B cell (primary cell): ENCODE data around the gene EBLN2. TPM values are rescaled to one million over a fixed set of nuclear protein-coding genes. Genes with fewer than 3 reads are reported as not detected.

Source experiments
- ATAC-seq: fragments of 200-7000 bp; cut with Tn5 transposase; one replicate; pipeline ENCODE4 v1.10.0; 2021; ENCODE audit warnings: low read depth, mild to moderate bottlenecking, moderate number of reproducible peaks, moderate library complexity
- CTCF ChIA-PET: fragments of 350-600 bp; sonication (Branson Sonifier 250); formaldehyde crosslinking; loops from one replicate; lab custom pipeline; 2021; ENCODE audit warnings: antibody characterized with exemption, inconsistent platforms; lab: Charles Lee
- POLR2A ChIA-PET: fragments of 350-600 bp; sonication (Branson Sonifier 250); formaldehyde crosslinking; loops from one replicate; lab custom pipeline; 2021; ENCODE audit warnings: antibody characterized with exemption; lab: Charles Lee
- DNase-seq: peaks from one replicate; pipeline ENCODE4 v3.0.0; 2013
- H2AFZ ChIP-seq: 2 replicates; pipeline ENCODE4 v1.6.1; 2012; ENCODE audit warnings: mild to moderate bottlenecking, low read depth, low read length; ENCODE audit not compliant: insufficient read depth, poor library complexity, severe bottlenecking
- H3K27ac ChIP-seq, 2 donors: 1 replicate in 1 of 2; 2 replicates in 1 of 2; pipeline ENCODE4 v1.5.1; 2012 to 2013; ENCODE audit warnings: low read length in 2 of 2, mild to moderate bottlenecking in 2 of 2, moderate library complexity in 1 of 2
- H3K27me3 ChIP-seq, 4 experiments: fragments of 200-600 bp in 1 of 4; sonication (generic) in 1 of 4; replicated peaks in 1 of 4; 1 replicate in 2 of 4; 2 replicates in 2 of 4; pipeline versions ENCODE4 v1.6.1 to v1.7.0; 2013 to 2016; ENCODE audit warnings: low read length in 3 of 4, mild to moderate bottlenecking in 2 of 4, mixed read lengths in 1 of 4, moderate library complexity in 1 of 4; ENCODE audit not compliant: insufficient read depth in 4 of 4, control insufficient read depth in 3 of 4; ENCODE audit errors: control extremely low read depth in 1 of 4
- H3K36me3 ChIP-seq, 2 experiments: replicated peaks in 1 of 2; 1 replicate in 1 of 2; 2 replicates in 1 of 2; pipeline versions ENCODE4 v1.6.1 to v1.7.1; 2013; ENCODE audit warnings: low read length in 1 of 2; ENCODE audit not compliant: insufficient read depth in 2 of 2, control insufficient read depth in 1 of 2; ENCODE audit errors: control extremely low read depth in 1 of 2, extremely low read depth in 1 of 2
- H3K4me1 ChIP-seq, 2 donors: fragments of 200-600 bp in 1 of 2; sonication (generic) in 1 of 2; 1 replicate in 1 of 2; 2 replicates in 1 of 2; pipeline versions ENCODE4 v1.5.1 to v1.6.1; 2013 to 2017; ENCODE audit warnings: low read length in 2 of 2; ENCODE audit not compliant: control insufficient read depth in 2 of 2, insufficient read depth in 2 of 2
- H3K4me2 ChIP-seq: replicated peaks from 2 replicates; pipeline ENCODE3; 2012; ENCODE audit warnings: mild to moderate bottlenecking, low read depth, low read length; ENCODE audit not compliant: poor library complexity, severe bottlenecking
- H3K4me3 ChIP-seq, 5 experiments: fragments of 200-600 bp in 1 of 5; sonication (generic) in 1 of 5; 1 replicate in 3 of 5; 2 replicates in 2 of 5; pipeline versions ENCODE4 v1.5.1 to v1.7.0; 2011 to 2016; ENCODE audit warnings: low read length in 4 of 5, mild to moderate bottlenecking in 4 of 5, low read depth in 2 of 5, control low read depth in 1 of 5, moderate library complexity in 1 of 5; ENCODE audit not compliant: insufficient read depth in 1 of 5; ENCODE audit errors: control extremely low read depth in 1 of 5, extremely low read depth in 1 of 5
- H3K79me2 ChIP-seq: fragments of 200-600 bp; sonication (generic); one replicate; pipeline ENCODE4 v1.6.0; 2016; ENCODE audit warnings: low read length; ENCODE audit not compliant: control insufficient read depth, insufficient read depth
- H3K9ac ChIP-seq: fragments of 200-600 bp; sonication (generic); 2 replicates; pipeline ENCODE4 v1.6.1; 2017; ENCODE audit warnings: mild to moderate bottlenecking, low read length, moderate library complexity
- H3K9me3 ChIP-seq, 3 donors: one replicate each; pipeline versions ENCODE4 v1.6.1 to v1.7.1; 2013; ENCODE audit warnings: low read length in 2 of 3; ENCODE audit not compliant: control insufficient read depth in 2 of 3, insufficient read depth in 1 of 3; ENCODE audit errors: control extremely low read depth in 1 of 3
- H4K20me1 ChIP-seq: 2 replicates; pipeline ENCODE4 v1.6.0; 2012; ENCODE audit warnings: mild to moderate bottlenecking, low read length; ENCODE audit not compliant: insufficient read depth, control insufficient read depth, poor library complexity, severe bottlenecking
- H3K27ac Mint-ChIP-seq: one replicate; pipeline ENCODE4 v1.8.0; 2021; ENCODE audit warnings: mixed read lengths
- H3K27me3 Mint-ChIP-seq: one replicate; pipeline ENCODE4 v1.8.0; 2021; ENCODE audit warnings: mixed read lengths
- H3K4me1 Mint-ChIP-seq: one replicate; pipeline ENCODE4 v1.8.0; 2021; ENCODE audit warnings: mixed read lengths
- H3K4me3 Mint-ChIP-seq: one replicate; pipeline ENCODE4 v1.8.0; 2021; ENCODE audit warnings: mixed read lengths
- H3K9me3 Mint-ChIP-seq: one replicate; pipeline ENCODE4 v1.8.0; 2022; ENCODE audit warnings: mixed read lengths; ENCODE audit not compliant: insufficient read depth
- CTCF ChIP-seq: fragments of 200-600 bp; IDR thresholded peaks from one replicate; pipeline ENCODE4 v1.8.0; 2022; ENCODE audit warnings: antibody characterized with exemption, mild to moderate bottlenecking
- EZH2 ChIP-seq: IDR thresholded peaks from 2 replicates; pipeline ENCODE4 v1.6.1; 2012; ENCODE audit warnings: borderline replicate concordance, low read depth, mild to moderate bottlenecking, moderate library complexity, low read length; ENCODE audit not compliant: insufficient read depth, poor library complexity, severe bottlenecking
- WGBS: methylation state at CpG from one replicate; pipeline ENCODE4 v1.1.5; 2013; ENCODE audit warnings: missing lambda C conversion rate; ENCODE audit not compliant: insufficient coverage; 5-methylcytosine and 5-hydroxymethylcytosine counted together
- intact Hi-C: fragments of 100-400 bp; cut with micrococcal nuclease; formaldehyde crosslinking; loops from one replicate; pipeline ENCODE4 v1.10.0; 2022
- polyA plus RNA-seq: library from polyadenylated mRNA; depleted of rRNA; stranded (reverse); fragments of >200 nt; gene quantifications from 2 replicates; pipeline ENCODE4 v1.2.3, GENCODE V29; 2012
- total RNA-seq, 2 donors: library from RNA; stranded (reverse); fragments of 120-200 nt in 1 of 2; gene quantifications; 1 replicate in 1 of 2; 2 replicates in 1 of 2; pipeline versions ENCODE4 v1.2.3 to v1.2.4, GENCODE V29; 2013 to 2022

The EBLN2 gene
- total and polyA plus RNA-seq, 2 donors (not counting 1 experiment from before 2014, with no cell fraction given) = 4.5 to 10.2 TPM

DNA sequence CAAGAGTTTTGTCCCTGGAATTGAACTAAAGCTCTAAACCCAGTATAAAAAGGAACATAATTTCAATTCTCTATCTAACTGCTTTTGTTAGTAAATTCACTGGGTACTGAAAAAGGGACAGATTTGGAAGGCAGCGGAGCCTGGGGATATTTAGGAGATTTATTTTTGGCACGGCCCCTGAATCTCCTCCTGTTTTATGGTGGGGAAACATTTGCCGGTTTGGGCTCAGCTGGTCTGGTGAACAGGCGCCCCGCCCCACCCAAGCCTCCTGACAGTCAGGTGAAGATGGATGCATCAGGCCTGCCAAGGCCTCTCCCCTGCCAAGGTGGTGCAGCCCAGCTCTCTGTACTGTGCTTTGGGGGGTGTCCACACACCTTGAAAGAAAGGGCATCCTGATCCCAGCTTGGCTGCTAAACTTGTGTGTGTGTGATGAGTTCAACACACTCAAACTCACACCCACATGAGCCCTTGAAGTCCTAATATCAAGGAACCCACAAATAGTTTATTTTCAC lies 46.3 kb downstream of the EBLN2 start:
- intact Hi-C loops = no loop called here
- Histone ChIP-seq H3K36me3 (no peaks in the 10 kb centered on the region), H3K9ac (no peak overlapping the region), H3K79me2 (no peaks in the 10 kb centered on the region), H3K27ac (no peak overlapping the region), H3K4me3 (no peak overlapping the region), H3K4me1 (no peaks in the 10 kb centered on the region), H3K9me3 (no peaks in the 10 kb centered on the region), H3K27me3 (peaks cover 0 to 6% (median 0%) of the 10 kb centered on the region in 4 experiments), H3K4me2 (no peak overlapping the region), H2AFZ (no peak overlapping the region), H4K20me1 (no peaks in the 10 kb centered on the region)
- no peak overlapping the region for H3K4me3 Mint-ChIP-seq
- H3K27ac Mint-ChIP-seq = no peak overlapping the region
- ChIA-PET POLR2A (no interaction called here), CTCF (no interaction called here)
- TF ChIP-seq EZH2 = no peak
- no peaks in the 10 kb centered on the region for H3K4me1 Mint-ChIP-seq
- no peak for DNase-seq
- WGBS = 100% methylated on average over 5 of the region's 5 CpGs
- ATAC-seq = no peak
- H3K27me3 Mint-ChIP-seq = peaks cover 7% of the 10 kb centered on the region
- H3K9me3 Mint-ChIP-seq = no peaks in the 10 kb centered on the region

DNA sequence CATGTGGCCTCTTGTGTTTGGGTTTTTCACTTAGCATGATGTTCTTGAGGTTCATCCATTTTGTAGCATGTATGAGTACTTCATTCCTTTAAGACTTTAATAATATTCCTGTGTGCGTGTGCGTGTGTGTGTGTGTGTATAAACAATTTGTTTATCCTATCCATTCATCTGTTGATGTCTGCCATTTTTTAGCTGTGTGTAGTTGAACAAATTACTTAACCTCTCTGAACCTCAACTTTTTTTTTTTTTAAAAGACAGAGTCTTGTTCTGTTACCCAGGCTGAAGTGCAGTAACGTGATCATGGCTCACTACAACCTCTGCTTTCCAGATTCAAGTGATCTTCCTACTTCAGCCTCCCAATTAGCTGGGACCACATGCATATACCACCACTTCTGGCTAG lies 47.3 kb downstream of the EBLN2 start:
- Histone ChIP-seq H3K79me2 (no peaks in the 10 kb centered on the region), H3K9me3 (no peaks in the 10 kb centered on the region), H4K20me1 (no peaks in the 10 kb centered on the region), H2AFZ (no peak overlapping the region), H3K27me3 (peaks cover 0 to 6% (median 0%) of the 10 kb centered on the region in 4 experiments), H3K9ac (no peak overlapping the region), H3K36me3 (no peaks in the 10 kb centered on the region), H3K4me1 (no peaks in the 10 kb centered on the region), H3K4me2 (no peak overlapping the region), H3K27ac (no peak overlapping the region), H3K4me3 (no peak overlapping the region)
- Mint-ChIP-seq H3K27me3 (peaks cover 13% of the 10 kb centered on the region), H3K27ac (no peak overlapping the region), H3K4me3 (no peak overlapping the region), H3K9me3 (no peaks in the 10 kb centered on the region), H3K4me1 (no peaks in the 10 kb centered on the region)
- ATAC-seq = no peak
- ChIA-PET POLR2A (no interaction called here), CTCF (interaction anchor here (0.9 kb wide), 1 partner anchor 22 kb away, joined by 3 read pairs; no protein-coding TSS in a partner anchor)
- no CpG with 5 or more reads among the region's 3 CpGs for WGBS
- TF ChIP-seq CTCF (no peak), EZH2 (no peak)
- intact Hi-C loops = no loop called here
- no peak for DNase-seq
